ENCODE measurements around the gene ZMYND8. TPM values are rescaled to one million over a fixed set of nuclear protein-coding genes. Genes with fewer than 3 reads are reported as not detected.

Gene ZMYND8
- total RNA-seq, 1 experiment from 2014 or later = 29.0 TPM

DNA sequence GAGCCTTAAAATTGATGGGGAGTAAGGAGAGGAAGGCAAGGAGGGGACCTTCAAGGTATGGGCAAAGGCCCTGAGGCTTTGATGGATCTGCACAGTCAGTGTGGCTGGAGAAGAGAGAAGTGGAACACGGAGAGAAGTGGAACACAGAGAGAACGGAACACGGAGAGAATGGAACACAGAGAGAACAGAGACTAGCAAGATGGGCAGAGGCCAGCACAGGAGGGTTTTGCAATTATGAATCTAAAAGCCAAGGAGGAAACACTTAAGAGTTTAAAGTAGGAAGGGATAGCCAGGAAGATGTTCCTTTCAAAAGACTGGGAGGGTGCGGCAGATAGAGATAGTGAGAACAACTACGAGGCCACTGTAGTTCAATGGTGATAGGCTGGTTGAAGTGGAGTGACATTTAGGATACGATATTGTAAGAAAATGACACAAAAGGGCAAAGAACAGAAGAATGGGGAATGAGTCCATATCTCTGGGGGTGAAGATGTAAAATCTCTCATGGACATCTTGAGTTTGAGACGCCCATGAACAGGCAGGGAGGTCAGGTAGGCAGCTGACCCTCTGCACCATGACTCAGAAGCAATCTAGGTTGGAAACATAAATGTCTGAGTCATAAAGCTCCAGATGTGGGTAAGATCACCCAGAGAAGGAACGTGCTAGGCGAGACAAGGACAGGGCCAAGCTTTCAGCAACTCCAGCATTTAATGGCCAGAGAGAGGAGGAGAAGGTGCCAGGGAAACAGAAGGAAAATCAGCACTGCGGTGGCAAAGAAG lies 25.4 kb downstream of the ZMYND8 start (continued):
- TF ChIP-seq SRF (IDR thresholded peaks at IDR 0.05; ENCODE audit: low read depth) (0 out of 2 replicates have a peak, but pooled peaks have one; percentile 55), YY1 (IDR thresholded peaks at IDR 0.05; ENCODE audit: extremely low read depth, insufficient replicate concordance, low read depth, low read length) (no peak), SP1 (IDR thresholded peaks at IDR 0.05; ENCODE audit: low read depth) (peak; percentile 86), RAD21 (IDR thresholded peaks at IDR 0.05; ENCODE audit: low read depth) (no peak)

DNA sequence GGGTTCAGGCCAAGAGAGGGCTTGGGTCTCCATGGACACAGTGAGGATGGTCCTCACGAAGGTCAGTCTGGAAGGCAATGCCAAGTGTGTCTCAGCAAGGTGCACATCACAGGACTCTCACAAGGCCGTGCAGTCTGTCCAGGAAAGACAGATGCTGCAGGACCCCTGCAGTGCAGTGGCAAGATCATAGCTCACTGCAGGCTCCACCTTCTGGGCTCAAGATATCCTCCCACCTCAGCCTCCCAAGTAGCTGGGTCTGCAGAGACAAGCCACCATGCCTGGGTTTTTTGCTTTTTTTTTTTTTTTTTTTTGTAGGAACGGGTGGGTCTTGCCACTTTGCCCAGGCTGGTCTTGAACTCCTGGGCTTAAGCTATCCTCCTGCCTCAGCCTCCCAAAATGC lies 26.4 kb downstream of the ZMYND8 start:
- 0 out of 2 replicates have a peak, but pooled peaks have one; percentile 7 for TF ChIP-seq RAD21 (IDR thresholded peaks at IDR 0.05; ENCODE audit: low read depth)
- TF ChIP-seq, protein P1, sequence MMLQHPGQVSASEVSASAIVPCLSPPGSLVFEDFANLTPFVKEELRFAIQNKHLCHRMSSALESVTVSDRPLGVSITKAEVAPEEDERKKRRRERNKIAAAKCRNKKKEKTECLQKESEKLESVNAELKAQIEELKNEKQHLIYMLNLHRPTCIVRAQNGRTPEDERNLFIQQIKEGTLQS (IDR thresholded peaks at IDR 0.05) = no peak
- H3K4me2 ChIP-seq (ENCODE audit: low read length) = peak overlapping the region; percentile 73; the same call in 1 of the 2 replicates
- ChIA-PET CTCF (interaction anchor here (0.7 kb wide), 1 partner anchor 29 kb away, joined by 3 read pairs; no protein-coding TSS in a partner anchor), RAD21 (ENCODE audit: low non-redundant PET in 1 of 2, low total read pairs in 2 of 2, uncharacterized antibody in 2 of 2, unreplicated experiment in 2 of 2) (interaction anchor here (0.6 to 1.1 kb wide), 2 partner anchors 13 to 60 kb away, joined by 3 to 4 read pairs; no protein-coding TSS in a partner anchor), POLR2A (interaction anchor here (2.7 to 3.7 kb wide), 2 partner anchors 13 to 26 kb away, joined by 9 to 17 read pairs; partner anchors contain the start of gene ZMYND8)
- H4K20me1 ChIP-seq (ENCODE audit: insufficient read depth) = no peaks in the 10 kb centered on the region
- H3K9me2 ChIP-seq (ENCODE audit: insufficient read depth) = no peaks in the 10 kb centered on the region
- peaks cover 82 to 86% of the 10 kb centered on the region in 2 experiments for H3K4me1 ChIP-seq (ENCODE audit: control insufficient read depth in 1 of 2, insufficient read depth in 2 of 2, low read length in 2 of 2)
- BruUV-seq (replicated peaks) = no TSS peak
- intact Hi-C loops (cut with micrococcal nuclease) = no loop called here
- H3K27me3 ChIP-seq (ENCODE audit: insufficient read depth, low read length) = no peaks in the 10 kb centered on the region
- no peak overlapping the region for H3K27ac ChIP-seq (ENCODE audit: low read depth, low read length)
- no peaks in the 10 kb centered on the region for H3K36me3 ChIP-seq (ENCODE audit: control insufficient read depth in 1 of 2, insufficient read depth in 2 of 2, low read length in 2 of 2)
- no peak for ATAC-seq
- H3K79me2 ChIP-seq (ENCODE audit: insufficient read depth, low read length) = peaks cover 70% of the 10 kb centered on the region
- H2AFZ ChIP-seq (ENCODE audit: low read depth, low read length, poor library complexity, severe bottlenecking) = no peak overlapping the region
- DNase-seq (ENCODE audit: low read depth, low spot score) = no peak
- H3K4me3 ChIP-seq (replicated peaks in 1 of 2; ENCODE audit: low read depth in 1 of 2, low read length in 2 of 2) = no peak overlapping the region
- H3K9ac ChIP-seq (ENCODE audit: low read length) = no peak overlapping the region
- H3K9me3 ChIP-seq (ENCODE audit: control insufficient read depth in 1 of 2, insufficient read depth in 1 of 2, low read depth in 1 of 2, low read length in 2 of 2) = no peaks in the 10 kb centered on the region

DNA sequence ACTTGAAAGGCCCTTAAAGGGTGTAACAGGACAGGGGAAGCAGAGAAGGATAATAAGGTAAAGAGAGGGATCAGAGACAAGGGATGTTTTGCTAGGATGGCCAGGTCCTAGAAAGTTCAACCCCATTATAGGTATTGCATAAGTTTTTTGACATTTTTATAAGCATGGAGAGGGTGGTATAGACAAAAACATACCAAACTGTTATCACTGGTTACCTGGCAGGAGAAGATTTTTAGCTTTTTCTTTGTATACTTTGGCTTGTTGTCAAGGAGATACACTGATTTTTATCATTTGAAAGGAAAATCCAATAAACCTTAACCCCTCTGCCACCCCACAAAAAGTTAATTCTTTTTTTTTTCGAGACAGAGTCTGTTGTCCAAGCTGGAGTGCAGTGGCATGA lies 28.4 kb downstream of the ZMYND8 start:
- Histone ChIP-seq H3K36me3 (ENCODE audit: control insufficient read depth in 1 of 2, insufficient read depth in 2 of 2, low read length in 2 of 2) (no peaks in the 10 kb centered on the region), H3K9ac (ENCODE audit: low read length) (no peak overlapping the region), H3K79me2 (ENCODE audit: insufficient read depth, low read length) (peaks cover 76% of the 10 kb centered on the region), H3K4me1 (ENCODE audit: control insufficient read depth in 1 of 2, insufficient read depth in 2 of 2, low read length in 2 of 2) (peaks cover 82 to 85% of the 10 kb centered on the region in 2 experiments), H4K20me1 (ENCODE audit: insufficient read depth) (no peaks in the 10 kb centered on the region), H3K9me3 (ENCODE audit: control insufficient read depth in 1 of 2, insufficient read depth in 1 of 2, low read depth in 1 of 2, low read length in 2 of 2) (no peaks in the 10 kb centered on the region), H2AFZ (ENCODE audit: low read depth, low read length, poor library complexity, severe bottlenecking) (no peak overlapping the region), H3K4me3 (replicated peaks in 1 of 2; ENCODE audit: low read depth in 1 of 2, low read length in 2 of 2) (no peak overlapping the region), H3K9me2 (ENCODE audit: insufficient read depth) (no peaks in the 10 kb centered on the region), H3K27me3 (ENCODE audit: insufficient read depth, low read length) (no peaks in the 10 kb centered on the region), H3K27ac (ENCODE audit: low read depth, low read length) (no peak overlapping the region), H3K4me2 (ENCODE audit: low read length) (no peak overlapping the region)
- RAD21 ChIA-PET (ENCODE audit: low non-redundant PET in 1 of 2, low total read pairs in 2 of 2, uncharacterized antibody in 2 of 2, unreplicated experiment in 2 of 2) = no interaction called here
- CTCF ChIA-PET = no interaction called here
- intact Hi-C loops (cut with micrococcal nuclease) = no loop called here
- DNase-seq (ENCODE audit: low read depth, low spot score) = no peak
- no TSS peak for BruUV-seq (replicated peaks)
- ATAC-seq = no peak
- POLR2A ChIA-PET = interaction anchor here (0.7 to 1.4 kb wide), 2 partner anchors 8 to 11 kb away, joined by 3 read pairs; no protein-coding TSS in a partner anchor
- no peak for TF ChIP-seq ELF1 (IDR thresholded peaks at IDR 0.05; ENCODE audit: borderline replicate concordance, low read depth)
- no peak for TF ChIP-seq JUND (IDR thresholded peaks at IDR 0.05)
- TF ChIP-seq EGR1 (IDR thresholded peaks at IDR 0.05; ENCODE audit: low read depth) = no peak
- no peak for TF ChIP-seq EZH2phosphoT487 (IDR thresholded peaks at IDR 0.05; ENCODE audit: borderline replicate concordance)
- no peak for TF ChIP-seq SP1 (IDR thresholded peaks at IDR 0.05; ENCODE audit: low read depth)
- no peak for TF ChIP-seq CEBPB (IDR thresholded peaks at IDR 0.05; ENCODE audit: low read depth)
- TF ChIP-seq SIN3A (IDR thresholded peaks at IDR 0.05; ENCODE audit: low read depth) = no peak
- TF ChIP-seq, protein P2, sequence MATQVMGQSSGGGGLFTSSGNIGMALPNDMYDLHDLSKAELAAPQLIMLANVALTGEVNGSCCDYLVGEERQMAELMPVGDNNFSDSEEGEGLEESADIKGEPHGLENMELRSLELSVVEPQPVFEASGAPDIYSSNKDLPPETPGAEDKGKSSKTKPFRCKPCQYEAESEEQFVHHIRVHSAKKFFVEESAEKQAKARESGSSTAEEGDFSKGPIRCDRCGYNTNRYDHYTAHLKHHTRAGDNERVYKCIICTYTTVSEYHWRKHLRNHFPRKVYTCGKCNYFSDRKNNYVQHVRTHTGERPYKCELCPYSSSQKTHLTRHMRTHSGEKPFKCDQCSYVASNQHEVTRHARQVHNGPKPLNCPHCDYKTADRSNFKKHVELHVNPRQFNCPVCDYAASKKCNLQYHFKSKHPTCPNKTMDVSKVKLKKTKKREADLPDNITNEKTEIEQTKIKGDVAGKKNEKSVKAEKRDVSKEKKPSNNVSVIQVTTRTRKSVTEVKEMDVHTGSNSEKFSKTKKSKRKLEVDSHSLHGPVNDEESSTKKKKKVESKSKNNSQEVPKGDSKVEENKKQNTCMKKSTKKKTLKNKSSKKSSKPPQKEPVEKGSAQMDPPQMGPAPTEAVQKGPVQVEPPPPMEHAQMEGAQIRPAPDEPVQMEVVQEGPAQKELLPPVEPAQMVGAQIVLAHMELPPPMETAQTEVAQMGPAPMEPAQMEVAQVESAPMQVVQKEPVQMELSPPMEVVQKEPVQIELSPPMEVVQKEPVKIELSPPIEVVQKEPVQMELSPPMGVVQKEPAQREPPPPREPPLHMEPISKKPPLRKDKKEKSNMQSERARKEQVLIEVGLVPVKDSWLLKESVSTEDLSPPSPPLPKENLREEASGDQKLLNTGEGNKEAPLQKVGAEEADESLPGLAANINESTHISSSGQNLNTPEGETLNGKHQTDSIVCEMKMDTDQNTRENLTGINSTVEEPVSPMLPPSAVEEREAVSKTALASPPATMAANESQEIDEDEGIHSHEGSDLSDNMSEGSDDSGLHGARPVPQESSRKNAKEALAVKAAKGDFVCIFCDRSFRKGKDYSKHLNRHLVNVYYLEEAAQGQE (IDR thresholded peaks at IDR 0.05; ENCODE audit: low read depth) = no peak
- no peak for TF ChIP-seq ZNF274 (IDR thresholded peaks at IDR 0.05; ENCODE audit: low read depth, low read length)
- no peak for TF ChIP-seq ZFX (IDR thresholded peaks at IDR 0.05)
- TF ChIP-seq CBX3 (IDR thresholded peaks at IDR 0.05; ENCODE audit: low read depth) = no peak

Data from HCT116 (cell line).